Endothelial cell of umbilical vein (primary cell): ENCODE data around the gene MED12L. TPM values are rescaled to one million over a fixed set of nuclear protein-coding genes. Genes with fewer than 3 reads are reported as not detected.

Experiments
- BruUV-seq: library from RNA; stranded (reverse); fragments of 400-500 nt; replicated peaks from 2 replicates; lab custom pipeline; 2021; lab: Mats Ljungman, UMichigan
- CTCF ChIA-PET: fragments of 300-600, 350-600 bp; sonication (Branson Sonifier 250); formaldehyde crosslinking; loops from one replicate; lab custom pipeline; 2021; ENCODE audit warnings: antibody characterized with exemption, inconsistent platforms; lab: Charles Lee
- POLR2A ChIA-PET: fragments of 300-600, 350-600 bp; sonication (Branson Sonifier 250); formaldehyde crosslinking; loops from one replicate; lab custom pipeline; 2021; ENCODE audit warnings: antibody characterized with exemption, inconsistent platforms; lab: Charles Lee
- DNase-seq: peaks from one replicate; pipeline ENCODE4 v3.0.0-alpha.2; 2011; ENCODE audit warnings: low read depth, low spot score
- FAIRE-seq: peaks from 2 replicates; lab custom pipeline; 2011; peaks lifted over from hg19 to GRCh38; lab: Jason Lieb, UNC
- H2AFZ ChIP-seq: 2 replicates; pipeline ENCODE4 v1.6.0; 2012; ENCODE audit warnings: low read depth, low read length, control low read depth, inconsistent platforms
- H3K27ac ChIP-seq: 2 replicates; pipeline ENCODE4 v1.5.1; 2011; ENCODE audit warnings: low read depth, mild to moderate bottlenecking, control low read depth, low read length, moderate library complexity; ENCODE audit not compliant: insufficient read depth
- H3K27me3 ChIP-seq, 2 experiments: 2 replicates each; pipeline versions ENCODE4 v1.6.0 to v1.6.1; 2011; ENCODE audit warnings: low read length in 2 of 2, mixed read lengths in 1 of 2; ENCODE audit not compliant: control insufficient read depth in 2 of 2, insufficient read depth in 2 of 2
- H3K36me3 ChIP-seq, 2 experiments: 2 replicates in 1 of 2; 3 replicates in 1 of 2; pipeline ENCODE4 v1.5.1; 2011; ENCODE audit warnings: low read length in 2 of 2, mild to moderate bottlenecking in 1 of 2, moderate library complexity in 1 of 2; ENCODE audit not compliant: control insufficient read depth in 2 of 2, insufficient read depth in 2 of 2; ENCODE audit errors: extremely low read depth in 1 of 2
- H3K4me1 ChIP-seq: 3 replicates; pipeline ENCODE4 v1.5.1; 2011; ENCODE audit warnings: mild to moderate bottlenecking, low read length; ENCODE audit not compliant: control insufficient read depth, insufficient read depth; ENCODE audit errors: extremely low read depth
- H3K4me2 ChIP-seq: 2 replicates; pipeline ENCODE4 v1.6.1; 2011; ENCODE audit warnings: low read length, control low read depth, mixed read lengths; ENCODE audit not compliant: insufficient read depth
- H3K4me3 ChIP-seq, 3 experiments: fragments of 200-600 bp in 1 of 3; sonication (generic), shearing (Covaris generic) in 1 of 3; replicated peaks in 1 of 3; 2 replicates each; pipeline ENCODE4 v1.5.1; 2011 to 2016; ENCODE audit warnings: control low read depth in 3 of 3, low read length in 3 of 3, mild to moderate bottlenecking in 2 of 3, inconsistent platforms in 1 of 3, low read depth in 1 of 3, moderate library complexity in 1 of 3; ENCODE audit not compliant: insufficient read depth in 1 of 3
- H3K79me2 ChIP-seq: 2 replicates; pipeline ENCODE4 v1.6.0; 2012; ENCODE audit warnings: low read length, inconsistent platforms; ENCODE audit not compliant: control insufficient read depth, insufficient read depth
- H3K9ac ChIP-seq: replicated peaks from 2 replicates; pipeline ENCODE3; 2011; ENCODE audit warnings: low read length, control low read depth; ENCODE audit not compliant: insufficient read depth; ENCODE audit errors: extremely low read depth
- H3K9me1 ChIP-seq: replicated peaks from 3 replicates; pipeline ENCODE4 v1.6.0; 2011; ENCODE audit warnings: mild to moderate bottlenecking, low read length; ENCODE audit not compliant: control insufficient read depth, insufficient read depth; ENCODE audit errors: extremely low read depth
- H3K9me3 ChIP-seq: replicated peaks from 2 replicates; pipeline ENCODE4 v1.5.1; 2012; ENCODE audit warnings: low read length, inconsistent platforms; ENCODE audit not compliant: control insufficient read depth, insufficient read depth
- H4K20me1 ChIP-seq: replicated peaks from 2 replicates; pipeline ENCODE3; 2011; ENCODE audit warnings: mild to moderate bottlenecking, low read length; ENCODE audit not compliant: control insufficient read depth, insufficient read depth; ENCODE audit errors: extremely low read depth
- CTCF ChIP-seq, 2 donors: IDR thresholded peaks; 1 replicate in 1 of 2; 2 replicates in 1 of 2; pipeline ENCODE4 v1.5.1; 2011; ENCODE audit warnings: low read length in 2 of 2, mild to moderate bottlenecking in 2 of 2, moderate library complexity in 2 of 2, control low read depth in 1 of 2, inconsistent platforms in 1 of 2, low read depth in 1 of 2; ENCODE audit not compliant: insufficient read depth in 1 of 2; ENCODE audit errors: extremely low read depth in 1 of 2
- FOS ChIP-seq: IDR thresholded peaks from 2 replicates; pipeline ENCODE4 v1.6.1; 2011; ENCODE audit warnings: mild to moderate bottlenecking, low read length, moderate library complexity, borderline replicate concordance; ENCODE audit not compliant: insufficient read depth
- JUN ChIP-seq: IDR thresholded peaks from 2 replicates; pipeline ENCODE4 v1.6.1; 2011; ENCODE audit warnings: borderline replicate concordance, low read depth; ENCODE audit not compliant: insufficient read length, insufficient read depth
- MAX ChIP-seq: IDR thresholded peaks from 2 replicates; pipeline ENCODE4 v1.6.1; 2011; ENCODE audit not compliant: insufficient read depth, insufficient read length
- MYC ChIP-seq: IDR thresholded peaks from one replicate; pipeline ENCODE4 v1.6.1; 2011; ENCODE audit warnings: mild to moderate bottlenecking, low read depth, low read length
- POLR2A ChIP-seq: IDR thresholded peaks from 2 replicates; pipeline ENCODE4 v1.6.1; 2012; ENCODE audit warnings: low read depth, mild to moderate bottlenecking, control low read depth, low read length
- dilution Hi-C: fragments of 300-500 bp; cut with MboI; formaldehyde crosslinking; loops from one replicate; pipeline ENCODE4 v1.15.0; 2019; ENCODE audit warnings: low sequenced_read_pairs; ENCODE audit not compliant: extremely low pct_ligation_motif_present
- intact Hi-C: fragments of 100-400 bp; cut with micrococcal nuclease; formaldehyde crosslinking; loops from one replicate; pipeline ENCODE4 v1.10.0; 2022
- polyA plus RNA-seq, 4 experiments: library from polyadenylated mRNA; depleted of rRNA in 3 of 4; stranded (reverse) in 3 of 4; unstranded in 1 of 4; fragments of >200 nt; gene quantifications; 2 replicates each; pipeline versions ENCODE4 v1.2.1 to v1.2.3, GENCODE V29; 2011 to 2012; ENCODE audit warnings: missing spikeins in 1 of 4
- total RNA-seq: library from RNA; stranded (reverse); gene quantifications from 2 replicates; pipeline ENCODE4 v1.2.3, GENCODE V29; 2021

The MED12L gene
- total and polyA plus RNA-seq, 2 donors (not counting 3 experiments of a cell fraction or from before 2014, with no cell fraction given): 0.03 to 0.27 TPM

GRCh38 chr3:151445273-151446001, 360.0 kb downstream of the MED12L start:
- POLR2A ChIA-PET: no interaction called here
- no peak for DNase-seq
- no peak overlapping the region for H3K4me3 ChIP-seq

More at GRCh38 chr3:151445273-151446001, 360.0 kb downstream of the MED12L start:
- Histone ChIP-seq H3K9me1 (no peaks in the 10 kb centered on the region), H4K20me1 (no peaks in the 10 kb centered on the region), H3K27ac (no peak overlapping the region), H2AFZ (no peak overlapping the region), H3K27me3 (no peaks in the 10 kb centered on the region), H3K4me1 (no peaks in the 10 kb centered on the region), H3K79me2 (no peaks in the 10 kb centered on the region), H3K4me2 (no peak overlapping the region), H3K36me3 (no peaks in the 10 kb centered on the region), H3K9me3 (no peaks in the 10 kb centered on the region), H3K9ac (no peak overlapping the region)
- no peak for TF ChIP-seq POLR2A
- no peak for TF ChIP-seq MAX
- TF ChIP-seq FOS: no peak
- TF ChIP-seq MYC: no peak
- no peak for TF ChIP-seq JUN
- TF ChIP-seq CTCF (IDR thresholded peaks at IDR 0.05; ENCODE audit: extremely low read depth in 1 of 2, insufficient read depth in 1 of 2, low read depth in 1 of 2, low read length in 2 of 2): no peak
- no peak for FAIRE-seq
- CTCF ChIA-PET: no interaction called here
- BruUV-seq: no TSS peak
- dilution Hi-C loops: no loop called here
- intact Hi-C loops: no loop called here
